Endothelial cell of umbilical vein (primary cell): ENCODE measurements around the gene OPCML. TPM values are rescaled to one million over a fixed set of nuclear protein-coding genes. Genes with fewer than 3 reads are reported as not detected.

Experiments
- BruUV-seq: library from RNA; stranded (reverse); fragments of 400-500 nt; replicated peaks from 2 replicates; lab custom pipeline; 2021; lab: Mats Ljungman, UMichigan
- CTCF ChIA-PET: fragments of 300-600, 350-600 bp; sonication (Branson Sonifier 250); formaldehyde crosslinking; loops from one replicate; lab custom pipeline; 2021; ENCODE audit warnings: antibody characterized with exemption, inconsistent platforms; lab: Charles Lee
- POLR2A ChIA-PET: fragments of 300-600, 350-600 bp; sonication (Branson Sonifier 250); formaldehyde crosslinking; loops from one replicate; lab custom pipeline; 2021; ENCODE audit warnings: antibody characterized with exemption, inconsistent platforms; lab: Charles Lee
- DNase-seq: peaks from one replicate; pipeline ENCODE4 v3.0.0-alpha.2; 2011; ENCODE audit warnings: low read depth, low spot score
- FAIRE-seq: peaks from 2 replicates; lab custom pipeline; 2011; peaks lifted over from hg19 to GRCh38; lab: Jason Lieb, UNC
- H2AFZ ChIP-seq: 2 replicates; pipeline ENCODE4 v1.6.0; 2012; ENCODE audit warnings: low read depth, low read length, control low read depth, inconsistent platforms
- H3K27ac ChIP-seq: 2 replicates; pipeline ENCODE4 v1.5.1; 2011; ENCODE audit warnings: low read depth, mild to moderate bottlenecking, control low read depth, low read length, moderate library complexity; ENCODE audit not compliant: insufficient read depth
- H3K27me3 ChIP-seq, 2 experiments: 2 replicates each; pipeline versions ENCODE4 v1.6.0 to v1.6.1; 2011; ENCODE audit warnings: low read length in 2 of 2, mixed read lengths in 1 of 2; ENCODE audit not compliant: control insufficient read depth in 2 of 2, insufficient read depth in 2 of 2
- H3K36me3 ChIP-seq, 2 experiments: 2 replicates in 1 of 2; 3 replicates in 1 of 2; pipeline ENCODE4 v1.5.1; 2011; ENCODE audit warnings: low read length in 2 of 2, mild to moderate bottlenecking in 1 of 2, moderate library complexity in 1 of 2; ENCODE audit not compliant: control insufficient read depth in 2 of 2, insufficient read depth in 2 of 2; ENCODE audit errors: extremely low read depth in 1 of 2
- H3K4me1 ChIP-seq: 3 replicates; pipeline ENCODE4 v1.5.1; 2011; ENCODE audit warnings: mild to moderate bottlenecking, low read length; ENCODE audit not compliant: control insufficient read depth, insufficient read depth; ENCODE audit errors: extremely low read depth
- H3K4me2 ChIP-seq: 2 replicates; pipeline ENCODE4 v1.6.1; 2011; ENCODE audit warnings: low read length, control low read depth, mixed read lengths; ENCODE audit not compliant: insufficient read depth
- H3K4me3 ChIP-seq, 3 experiments: fragments of 200-600 bp in 1 of 3; sonication (generic), shearing (Covaris generic) in 1 of 3; replicated peaks in 1 of 3; 2 replicates each; pipeline ENCODE4 v1.5.1; 2011 to 2016; ENCODE audit warnings: control low read depth in 3 of 3, low read length in 3 of 3, mild to moderate bottlenecking in 2 of 3, inconsistent platforms in 1 of 3, low read depth in 1 of 3, moderate library complexity in 1 of 3; ENCODE audit not compliant: insufficient read depth in 1 of 3
- H3K79me2 ChIP-seq: 2 replicates; pipeline ENCODE4 v1.6.0; 2012; ENCODE audit warnings: low read length, inconsistent platforms; ENCODE audit not compliant: control insufficient read depth, insufficient read depth
- H3K9ac ChIP-seq: replicated peaks from 2 replicates; pipeline ENCODE3; 2011; ENCODE audit warnings: low read length, control low read depth; ENCODE audit not compliant: insufficient read depth; ENCODE audit errors: extremely low read depth
- H3K9me1 ChIP-seq: replicated peaks from 3 replicates; pipeline ENCODE4 v1.6.0; 2011; ENCODE audit warnings: mild to moderate bottlenecking, low read length; ENCODE audit not compliant: control insufficient read depth, insufficient read depth; ENCODE audit errors: extremely low read depth
- H3K9me3 ChIP-seq: replicated peaks from 2 replicates; pipeline ENCODE4 v1.5.1; 2012; ENCODE audit warnings: low read length, inconsistent platforms; ENCODE audit not compliant: control insufficient read depth, insufficient read depth
- H4K20me1 ChIP-seq: replicated peaks from 2 replicates; pipeline ENCODE3; 2011; ENCODE audit warnings: mild to moderate bottlenecking, low read length; ENCODE audit not compliant: control insufficient read depth, insufficient read depth; ENCODE audit errors: extremely low read depth
- CTCF ChIP-seq, 2 donors: IDR thresholded peaks; 1 replicate in 1 of 2; 2 replicates in 1 of 2; pipeline ENCODE4 v1.5.1; 2011; ENCODE audit warnings: low read length in 2 of 2, mild to moderate bottlenecking in 2 of 2, moderate library complexity in 2 of 2, control low read depth in 1 of 2, inconsistent platforms in 1 of 2, low read depth in 1 of 2; ENCODE audit not compliant: insufficient read depth in 1 of 2; ENCODE audit errors: extremely low read depth in 1 of 2
- EZH2 ChIP-seq: IDR thresholded peaks from 2 replicates; pipeline ENCODE4 v1.6.1; 2012; ENCODE audit warnings: borderline replicate concordance, low read depth, mild to moderate bottlenecking, moderate library complexity, low read length, inconsistent platforms; ENCODE audit not compliant: severe bottlenecking
- GATA2 ChIP-seq: IDR thresholded peaks from 2 replicates; pipeline ENCODE4 v1.7.0; 2011; ENCODE audit warnings: low read depth, mild to moderate bottlenecking, moderate library complexity, mixed read lengths, low read length; ENCODE audit not compliant: insufficient read length, insufficient read depth
- JUN ChIP-seq: IDR thresholded peaks from 2 replicates; pipeline ENCODE4 v1.6.1; 2011; ENCODE audit warnings: borderline replicate concordance, low read depth; ENCODE audit not compliant: insufficient read length, insufficient read depth
- MAX ChIP-seq: IDR thresholded peaks from 2 replicates; pipeline ENCODE4 v1.6.1; 2011; ENCODE audit not compliant: insufficient read depth, insufficient read length
- MYC ChIP-seq: IDR thresholded peaks from one replicate; pipeline ENCODE4 v1.6.1; 2011; ENCODE audit warnings: mild to moderate bottlenecking, low read depth, low read length
- POLR2A ChIP-seq: IDR thresholded peaks from 2 replicates; pipeline ENCODE4 v1.6.1; 2012; ENCODE audit warnings: low read depth, mild to moderate bottlenecking, control low read depth, low read length
- POLR2AphosphoS5 ChIP-seq: IDR thresholded peaks from 2 replicates; pipeline ENCODE4 v1.6.1; 2012; ENCODE audit warnings: low read depth, mild to moderate bottlenecking, control low read depth, low read length, moderate library complexity; ENCODE audit not compliant: insufficient read depth
- dilution Hi-C: fragments of 300-500 bp; cut with MboI; formaldehyde crosslinking; loops from one replicate; pipeline ENCODE4 v1.15.0; 2019; ENCODE audit warnings: low sequenced_read_pairs; ENCODE audit not compliant: extremely low pct_ligation_motif_present
- intact Hi-C: fragments of 100-400 bp; cut with micrococcal nuclease; formaldehyde crosslinking; loops from one replicate; pipeline ENCODE4 v1.10.0; 2022
- polyA plus RNA-seq, 4 experiments: library from polyadenylated mRNA; depleted of rRNA in 3 of 4; stranded (reverse) in 3 of 4; unstranded in 1 of 4; fragments of >200 nt; gene quantifications; 2 replicates each; pipeline versions ENCODE4 v1.2.1 to v1.2.3, GENCODE V29; 2011 to 2012; ENCODE audit warnings: missing spikeins in 1 of 4
- total RNA-seq: library from RNA; stranded (reverse); gene quantifications from 2 replicates; pipeline ENCODE4 v1.2.3, GENCODE V29; 2021

Gene OPCML
- total and polyA plus RNA-seq, 2 donors (not counting 3 experiments of a cell fraction or from before 2014, with no cell fraction given) = not detected

- intact Hi-C loops (no loop called here), dilution Hi-C loops (no loop called here)
- Histone ChIP-seq H3K4me3 (no peak overlapping the region), H3K36me3 (no peaks in the 10 kb centered on the region), H3K79me2 (no peaks in the 10 kb centered on the region), H3K9me1 (no peaks in the 10 kb centered on the region), H3K4me1 (no peaks in the 10 kb centered on the region), H2AFZ (no peak overlapping the region), H4K20me1 (no peaks in the 10 kb centered on the region), H3K27me3 (no peaks in the 10 kb centered on the region), H3K9ac (no peak overlapping the region), H3K4me2 (no peak overlapping the region), H3K9me3 (no peaks in the 10 kb centered on the region), H3K27ac (no peak overlapping the region)
- no peak for TF ChIP-seq EZH2
- ChIA-PET CTCF (no interaction called here), POLR2A (no interaction called here)
- no peak for DNase-seq
- no TSS peak for BruUV-seq
- FAIRE-seq = no peak
These were observed 644.1 kb downstream of the OPCML start for GRCh38 chr11:132888226-132888625.

- no peaks in the 10 kb centered on the region for H3K27me3 ChIP-seq
- no peak overlapping the region for H3K4me3 ChIP-seq
- no peak overlapping the region for H3K27ac ChIP-seq
- H3K9me3 ChIP-seq = no peaks in the 10 kb centered on the region
- no peak overlapping the region for H3K4me2 ChIP-seq
- H3K9me1 ChIP-seq = no peaks in the 10 kb centered on the region
- CTCF ChIA-PET = no interaction called here
- no peak for DNase-seq
- FAIRE-seq = no peak
- H3K9ac ChIP-seq = no peak overlapping the region
- no peaks in the 10 kb centered on the region for H4K20me1 ChIP-seq
- no peaks in the 10 kb centered on the region for H3K36me3 ChIP-seq
- no peaks in the 10 kb centered on the region for H3K4me1 ChIP-seq
- no peak overlapping the region for H2AFZ ChIP-seq
- TF ChIP-seq POLR2A (no peak), CTCF (IDR thresholded peaks at IDR 0.05; ENCODE audit: extremely low read depth in 1 of 2, insufficient read depth in 1 of 2, low read depth in 1 of 2, low read length in 2 of 2) (no peak), GATA2 (no peak), JUN (no peak), MYC (no peak), MAX (no peak), EZH2 (no peak), POLR2AphosphoS5 (no peak)
- no TSS peak for BruUV-seq
- intact Hi-C loops = no loop called here
- H3K79me2 ChIP-seq = no peaks in the 10 kb centered on the region
- POLR2A ChIA-PET = no interaction called here
- dilution Hi-C loops = no loop called here
These were observed 646.0 kb downstream of the OPCML start for GRCh38 chr11:132886335-132886734.
